Esophagus squamous epithelium (tissue), 5 donors: Measurements from ENCODE around the gene CTBP1. TPM values are rescaled to one million over a fixed set of nuclear protein-coding genes. Genes with fewer than 3 reads are reported as not detected.

Experiments
- DNase-seq: peaks from one replicate; lab custom pipeline; 2025; lab: John Stamatoyannopoulos, UW
- H3K27ac ChIP-seq, 4 donors: fragments of 200-600 bp; sonication (generic); one replicate each; pipeline ENCODE4 v1.5.1; 2016 to 2019; ENCODE audit warnings: mild to moderate bottlenecking in 1 of 4
- H3K27me3 ChIP-seq, 4 donors: fragments of 200-600 bp; sonication (generic); 1 replicate in 3 of 4; 2 replicates in 1 of 4; pipeline versions ENCODE4 v1.5.1 to v1.6.0; 2017 to 2021; ENCODE audit warnings: antibody characterized with exemption in 1 of 4
- H3K36me3 ChIP-seq, 3 donors: fragments of 200-600 bp; sonication (generic); one replicate each; pipeline ENCODE4 v1.5.1; 2016 to 2019
- H3K4me1 ChIP-seq, 3 donors: fragments of 200-600 bp; sonication (generic); one replicate each; pipeline ENCODE4 v1.5.1; 2017 to 2019
- H3K4me3 ChIP-seq, 4 donors: fragments of 200-600 bp; sonication (generic); 1 replicate in 3 of 4; 2 replicates in 1 of 4; pipeline ENCODE4 v1.5.1; 2016 to 2019; ENCODE audit warnings: mild to moderate bottlenecking in 2 of 4, moderate library complexity in 1 of 4
- H3K9me3 ChIP-seq, 3 donors: fragments of 200-600 bp; sonication (generic); one replicate each; pipeline ENCODE4 v1.5.1; 2016 to 2019
- CTCF ChIP-seq, 6 experiments: fragments of 450-650 bp in 4 of 6; fragments of 200-600 bp in 2 of 6; sonication (generic) in 2 of 6; IDR thresholded peaks; one replicate each; pipeline ENCODE4 v1.5.1; 2016 to 2019; ENCODE audit warnings: antibody characterized with exemption in 6 of 6, mild to moderate bottlenecking in 4 of 6, moderate library complexity in 4 of 6
- POLR2A ChIP-seq, 4 donors: fragments of 450-650 bp; IDR thresholded peaks; one replicate each; pipeline ENCODE4 v1.6.1; 2017; ENCODE audit warnings: antibody characterized with exemption in 4 of 4, mild to moderate bottlenecking in 4 of 4, moderate library complexity in 3 of 4
- WGBS, 2 donors: methylation state at CpG; one replicate each; pipeline ENCODE4 v1.1.5; 2018; 5-methylcytosine and 5-hydroxymethylcytosine counted together
- intact Hi-C: fragments of 100-400 bp; cut with DNase I; formaldehyde crosslinking; loops from one replicate; pipeline ENCODE4 v1.15.0; 2022
- total RNA-seq, 4 donors: library from RNA; depleted of rRNA; stranded (reverse); fragments of >200 nt; gene quantifications; one replicate each; pipeline ENCODE4 v1.1.0, GENCODE V29; 2016
- donor health status: DM: yes; HTN: yes; CAD: no.

Gene CTBP1
- total RNA-seq, 4 donors from 2014 or later = 72.2 to 121 (median 113) TPM

GRCh38 chr4:1193206-1194009 is 55.5 kb downstream of the CTBP1 start:
- 38 to 51% methylated on average over 11 to 12 of the region's 28 CpGs for WGBS, 2 donors
- no peaks in the 10 kb centered on the region for H3K9me3 ChIP-seq
- H3K4me3 ChIP-seq = peak overlapping the region in 2 of 4 donors; percentile 23 to 48
- no peak for DNase-seq
- no peaks in the 10 kb centered on the region for H3K27me3 ChIP-seq
- intact Hi-C loops = no loop called here
- no peaks in the 10 kb centered on the region for H3K36me3 ChIP-seq
- H3K4me1 ChIP-seq = peaks cover 21 to 54% (median 27%) of the 10 kb centered on the region in 3 donors
- TF ChIP-seq POLR2A (IDR thresholded peaks at IDR 0.05) (no peak), CTCF (IDR thresholded peaks at IDR 0.05) (no peak)
- H3K27ac ChIP-seq = peak overlapping the region; percentile 75 to 89 (median 83)

GRCh38 chr4:1192493-1193205 is 56.3 kb downstream of the CTBP1 start:
- DNase-seq = no peak
- 69% methylated on average over 4 of the region's 13 CpGs; no CpG with 5 or more reads in 1 of the 2 donors for WGBS, 2 donors
- H3K27me3 ChIP-seq = no peaks in the 10 kb centered on the region
- no peaks in the 10 kb centered on the region for H3K36me3 ChIP-seq
- peaks cover 21 to 54% (median 27%) of the 10 kb centered on the region in 3 donors for H3K4me1 ChIP-seq
- H3K9me3 ChIP-seq = no peaks in the 10 kb centered on the region
- peak overlapping the region; percentile 66 to 89 (median 82) for H3K27ac ChIP-seq
- no peak for TF ChIP-seq CTCF (IDR thresholded peaks at IDR 0.05)
- TF ChIP-seq POLR2A (IDR thresholded peaks at IDR 0.05) = no peak
- intact Hi-C loops = no loop called here
- H3K4me3 ChIP-seq = peak overlapping the region in 1 of 4 donors; percentile 25

GRCh38 chr4:1192091-1192492 is 56.8 kb downstream of the CTBP1 start:
- no peak for TF ChIP-seq POLR2A (IDR thresholded peaks at IDR 0.05)
- TF ChIP-seq CTCF (IDR thresholded peaks at IDR 0.05) = no peak
- H3K9me3 ChIP-seq = no peaks in the 10 kb centered on the region
- WGBS, 2 donors = 0 to 14% methylated on average over 1 of the region's 4 CpGs
- no peak for DNase-seq
- H3K27me3 ChIP-seq = no peaks in the 10 kb centered on the region
- H3K4me1 ChIP-seq = peaks cover 21 to 54% (median 27%) of the 10 kb centered on the region in 3 donors
- H3K27ac ChIP-seq = peak overlapping the region; percentile 66 to 89 (median 82)
- H3K36me3 ChIP-seq = no peaks in the 10 kb centered on the region
- H3K4me3 ChIP-seq = peak overlapping the region in 1 of 4 donors; percentile 25
- intact Hi-C loops = no loop called here

GRCh38 chr4:1191621-1192020 is 57.3 kb downstream of the CTBP1 start:
- TF ChIP-seq POLR2A (IDR thresholded peaks at IDR 0.05) (no peak), CTCF (IDR thresholded peaks at IDR 0.05) (no peak)
- DNase-seq = no peak
- no peaks in the 10 kb centered on the region for H3K9me3 ChIP-seq
- peaks cover 21 to 54% (median 27%) of the 10 kb centered on the region in 3 donors for H3K4me1 ChIP-seq
- intact Hi-C loops = no loop called here
- H3K36me3 ChIP-seq = no peaks in the 10 kb centered on the region
- no peaks in the 10 kb centered on the region for H3K27me3 ChIP-seq
- no peak overlapping the region for H3K4me3 ChIP-seq
- WGBS, 2 donors = 66% methylated on average over 4 of the region's 5 CpGs; no CpG with 5 or more reads in 1 of the 2 donors
- H3K27ac ChIP-seq = peak overlapping the region; percentile 34 to 89 (median 82)

- H3K4me1 ChIP-seq = peaks cover 7 to 30% (median 8%) of the 10 kb centered on the region in 3 donors
- no peak overlapping the region for H3K4me3 ChIP-seq
- intact Hi-C loops = no loop called here
- 11 to 31% methylated on average over 1 of the region's 1 CpG for WGBS, 2 donors
- no peaks in the 10 kb centered on the region for H3K9me3 ChIP-seq
- no peak overlapping the region for H3K27ac ChIP-seq
- H3K27me3 ChIP-seq = no peaks in the 10 kb centered on the region
- TF ChIP-seq POLR2A (IDR thresholded peaks at IDR 0.05) (no peak), CTCF (IDR thresholded peaks at IDR 0.05) (no peak)
- no peaks in the 10 kb centered on the region for H3K36me3 ChIP-seq
- no peak for DNase-seq
Observed at GRCh38 chr4:1187182-1187581, 61.7 kb downstream of the CTBP1 start.
